Measurements from ENCODE around the gene MYD88.

DNA sequence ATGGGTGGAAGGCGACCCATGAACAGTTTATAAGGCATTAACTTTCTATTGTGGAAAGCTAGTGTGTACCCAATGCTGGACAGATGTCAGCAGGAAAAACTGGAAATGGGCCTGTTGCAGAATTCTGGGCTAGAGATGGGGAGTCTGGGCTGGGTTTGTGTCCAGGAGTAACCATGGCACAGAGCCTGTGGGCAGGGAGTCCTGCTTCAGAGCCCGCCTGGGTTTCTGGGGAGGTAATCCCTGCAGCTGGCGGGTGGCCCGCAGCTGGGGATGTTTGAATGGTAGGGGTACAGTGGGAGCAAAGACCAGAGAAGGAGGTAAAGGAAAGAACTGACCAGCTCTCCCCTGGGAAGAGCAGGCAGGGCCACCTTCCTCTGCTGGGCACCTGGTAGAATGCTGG is 27.3 kb upstream of the MYD88 start:
- TF ChIP-seq, protein P1, sequence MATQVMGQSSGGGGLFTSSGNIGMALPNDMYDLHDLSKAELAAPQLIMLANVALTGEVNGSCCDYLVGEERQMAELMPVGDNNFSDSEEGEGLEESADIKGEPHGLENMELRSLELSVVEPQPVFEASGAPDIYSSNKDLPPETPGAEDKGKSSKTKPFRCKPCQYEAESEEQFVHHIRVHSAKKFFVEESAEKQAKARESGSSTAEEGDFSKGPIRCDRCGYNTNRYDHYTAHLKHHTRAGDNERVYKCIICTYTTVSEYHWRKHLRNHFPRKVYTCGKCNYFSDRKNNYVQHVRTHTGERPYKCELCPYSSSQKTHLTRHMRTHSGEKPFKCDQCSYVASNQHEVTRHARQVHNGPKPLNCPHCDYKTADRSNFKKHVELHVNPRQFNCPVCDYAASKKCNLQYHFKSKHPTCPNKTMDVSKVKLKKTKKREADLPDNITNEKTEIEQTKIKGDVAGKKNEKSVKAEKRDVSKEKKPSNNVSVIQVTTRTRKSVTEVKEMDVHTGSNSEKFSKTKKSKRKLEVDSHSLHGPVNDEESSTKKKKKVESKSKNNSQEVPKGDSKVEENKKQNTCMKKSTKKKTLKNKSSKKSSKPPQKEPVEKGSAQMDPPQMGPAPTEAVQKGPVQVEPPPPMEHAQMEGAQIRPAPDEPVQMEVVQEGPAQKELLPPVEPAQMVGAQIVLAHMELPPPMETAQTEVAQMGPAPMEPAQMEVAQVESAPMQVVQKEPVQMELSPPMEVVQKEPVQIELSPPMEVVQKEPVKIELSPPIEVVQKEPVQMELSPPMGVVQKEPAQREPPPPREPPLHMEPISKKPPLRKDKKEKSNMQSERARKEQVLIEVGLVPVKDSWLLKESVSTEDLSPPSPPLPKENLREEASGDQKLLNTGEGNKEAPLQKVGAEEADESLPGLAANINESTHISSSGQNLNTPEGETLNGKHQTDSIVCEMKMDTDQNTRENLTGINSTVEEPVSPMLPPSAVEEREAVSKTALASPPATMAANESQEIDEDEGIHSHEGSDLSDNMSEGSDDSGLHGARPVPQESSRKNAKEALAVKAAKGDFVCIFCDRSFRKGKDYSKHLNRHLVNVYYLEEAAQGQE (IDR thresholded peaks at IDR 0.05; ENCODE audit: insufficient read depth in 1 of 2, low read depth in 2 of 2, low read length in 2 of 2) = no peak
- TF ChIP-seq TAF1 (IDR thresholded peaks at IDR 0.05; ENCODE audit: borderline replicate concordance, insufficient read depth, low read length) = no peak
- TF ChIP-seq POLR2AphosphoS5 (IDR thresholded peaks at IDR 0.05; ENCODE audit: low read depth, low read length) = no peak

Measured in PFSK-1 (cell line).